Fibroblast of upper back skin (primary cell): Measurements from ENCODE around the gene DCP2.

Experiments used
- DNase-seq: peaks from one replicate; pipeline ENCODE4 v3.0.0-alpha.2; 2013

The DCP2 gene

DNA sequence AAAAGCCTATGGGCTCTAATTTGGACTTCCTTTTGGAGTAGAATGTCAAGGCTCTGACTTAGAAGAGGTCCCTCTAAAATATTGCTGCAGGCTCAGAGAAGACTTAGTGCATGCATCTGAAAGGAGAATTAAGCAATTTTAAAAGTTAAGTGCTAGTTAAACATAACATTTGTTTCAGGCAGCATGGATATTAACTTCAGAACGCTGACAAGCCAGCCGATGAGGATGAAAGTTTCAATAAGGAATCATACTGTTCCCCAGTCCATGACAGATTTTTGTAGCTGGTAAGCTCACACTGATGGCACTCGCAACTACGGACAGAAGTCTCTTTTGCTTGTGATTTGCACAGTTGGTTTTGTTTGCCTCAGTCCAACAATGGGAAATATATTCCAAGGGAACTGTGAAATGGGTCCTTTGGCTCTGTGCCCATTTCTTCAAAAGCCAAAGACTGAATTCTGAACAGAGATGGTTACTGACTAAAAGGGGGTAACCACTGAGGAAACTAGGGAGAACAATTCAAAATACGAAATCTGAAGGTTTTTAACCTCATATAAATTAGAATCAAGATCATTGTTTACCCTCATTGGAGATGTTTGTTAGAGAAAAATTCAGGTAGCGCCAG lies 47.6 kb downstream of the DCP2 start:
- no peak for DNase-seq

DNA sequence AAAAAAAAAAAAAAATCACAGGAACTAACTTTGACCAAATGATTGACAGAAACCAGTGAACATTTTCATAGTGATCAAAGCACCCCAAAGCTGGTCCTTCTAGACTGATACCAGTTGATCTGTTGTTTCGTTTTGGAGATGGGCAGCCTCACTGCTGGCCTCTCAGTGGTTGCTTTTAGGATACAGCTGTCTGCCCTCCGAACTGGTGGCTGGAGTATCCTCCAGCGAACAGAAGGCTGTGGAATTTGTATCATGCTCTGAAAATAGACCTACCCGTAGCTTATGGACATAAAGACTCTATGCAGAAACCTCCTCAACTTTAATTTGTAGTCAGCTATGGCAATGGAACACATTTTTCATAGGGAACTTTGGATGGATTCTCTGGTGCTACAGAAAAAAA lies 49.0 kb downstream of the DCP2 start:
- DNase-seq: no peak

DNA sequence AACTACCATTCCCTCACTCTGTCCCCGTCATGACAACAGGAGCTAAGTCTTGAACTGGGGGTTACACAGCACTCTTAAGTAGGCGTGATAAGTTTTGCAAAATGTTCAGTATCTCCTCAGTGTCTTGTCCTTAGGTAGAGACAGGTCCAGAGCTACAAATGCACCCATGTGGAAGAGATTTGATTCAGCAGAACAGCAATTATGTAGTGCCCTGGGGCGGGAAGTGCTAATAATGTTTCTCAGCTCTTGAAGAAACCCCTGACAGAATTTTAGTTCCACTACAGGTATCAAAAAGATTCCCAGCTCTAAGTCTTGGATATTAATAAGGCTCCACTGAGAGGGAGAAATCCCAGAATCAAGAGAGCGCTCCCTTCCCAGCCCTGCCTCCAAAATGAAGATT lies 49.6 kb downstream of the DCP2 start:
- no peak for DNase-seq

DNA sequence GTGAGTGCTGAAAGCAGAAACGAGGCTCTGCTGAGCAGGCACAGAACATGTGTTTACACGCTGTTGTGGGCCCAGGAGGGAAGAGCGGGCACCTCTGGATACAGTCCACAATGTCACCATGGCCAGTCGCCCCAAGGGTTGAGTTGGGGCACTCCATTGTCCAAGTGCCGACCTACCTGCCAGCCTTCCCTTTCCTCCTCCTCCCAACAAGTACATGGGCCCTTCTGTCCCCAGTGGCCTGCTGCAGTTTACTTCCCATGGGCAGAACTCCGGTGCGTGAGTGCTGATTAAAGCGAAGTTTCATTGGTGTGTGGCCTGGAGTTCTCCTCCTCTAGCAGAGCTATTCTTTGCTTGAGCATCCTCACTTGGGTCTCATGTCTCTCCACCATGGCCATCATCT lies 50.4 kb downstream of the DCP2 start:
- no peak for DNase-seq

DNA sequence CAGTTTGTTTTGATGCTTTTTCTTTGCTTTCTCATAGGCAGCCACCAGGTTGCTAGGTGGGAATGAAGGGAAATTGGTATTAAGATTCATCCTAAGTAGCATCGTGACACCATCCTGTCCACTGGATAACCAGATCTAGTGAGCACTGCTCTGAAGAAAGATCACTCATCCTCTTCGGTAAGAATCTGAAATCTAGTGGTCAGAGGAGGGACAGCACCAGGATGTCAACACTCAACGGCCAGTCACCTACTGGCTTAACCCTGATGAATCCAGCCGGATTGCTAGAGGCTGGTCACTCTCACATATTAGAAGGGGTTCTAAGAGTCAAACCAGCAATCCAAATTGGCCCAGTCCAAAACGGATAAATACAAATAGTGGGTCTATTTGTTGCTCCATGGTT lies 50.8 kb downstream of the DCP2 start:
- DNase-seq: no peak

DNA sequence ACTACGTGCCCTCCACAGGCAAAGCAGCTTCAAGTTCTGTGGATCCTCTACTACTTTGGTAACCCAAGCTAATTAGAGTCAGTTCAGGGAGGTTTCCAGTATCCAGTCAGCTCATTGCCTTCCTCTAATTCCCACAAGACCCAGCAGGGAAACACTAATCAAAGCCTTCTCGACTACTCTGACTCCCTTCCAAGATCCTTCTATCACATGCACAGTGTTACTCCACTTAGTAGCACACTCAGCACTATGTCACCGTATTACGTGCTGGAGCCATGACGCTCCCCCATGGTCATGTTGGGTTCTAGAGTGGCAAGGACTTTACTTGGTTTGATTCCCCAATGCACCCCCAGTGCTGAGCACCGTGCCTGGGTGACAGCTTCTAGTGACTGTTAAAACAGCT lies 53.0 kb downstream of the DCP2 start:
- peak; percentile 56 for DNase-seq

DNA sequence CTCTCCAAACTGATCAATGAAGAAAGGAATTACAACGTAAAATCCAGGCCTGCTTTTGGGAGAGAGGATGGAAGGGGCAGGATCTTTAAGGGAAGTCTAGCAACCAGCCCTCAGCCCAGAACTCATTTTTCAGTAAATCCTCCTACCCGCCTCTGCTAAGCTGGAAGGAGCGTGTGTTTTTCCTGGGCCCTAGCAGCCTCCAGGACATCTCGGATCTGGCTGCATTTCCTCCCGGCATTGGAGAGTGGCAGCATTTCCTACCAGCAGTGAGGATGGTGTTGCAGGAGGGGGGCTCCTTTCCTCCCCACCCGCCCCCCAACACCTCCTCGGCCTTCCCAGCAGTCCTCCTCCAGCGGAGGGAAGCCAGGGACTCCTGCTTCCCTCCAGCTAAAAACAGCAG lies 54.5 kb downstream of the DCP2 start:
- DNase-seq: no peak

DNA sequence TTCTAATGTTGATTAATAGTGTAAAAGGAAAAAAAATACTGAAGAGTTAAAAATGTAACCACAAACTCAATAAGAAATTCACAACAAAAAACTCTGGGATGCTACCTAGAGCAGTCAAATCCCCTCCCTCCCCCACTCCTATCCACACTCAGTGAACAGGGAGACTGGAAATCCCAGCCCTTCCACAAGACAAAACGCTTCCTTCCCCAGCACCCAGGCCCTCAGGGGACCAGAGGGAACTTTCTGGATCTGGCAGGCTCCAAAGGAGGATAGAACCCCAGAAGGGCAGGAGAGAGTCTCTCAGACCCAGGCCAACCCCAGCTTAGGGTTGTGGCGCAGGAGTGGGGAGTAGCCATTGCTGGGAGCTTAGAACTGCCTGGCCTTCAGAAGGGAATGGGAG lies 55.0 kb downstream of the DCP2 start:
- peak; percentile 25 for DNase-seq

DNA sequence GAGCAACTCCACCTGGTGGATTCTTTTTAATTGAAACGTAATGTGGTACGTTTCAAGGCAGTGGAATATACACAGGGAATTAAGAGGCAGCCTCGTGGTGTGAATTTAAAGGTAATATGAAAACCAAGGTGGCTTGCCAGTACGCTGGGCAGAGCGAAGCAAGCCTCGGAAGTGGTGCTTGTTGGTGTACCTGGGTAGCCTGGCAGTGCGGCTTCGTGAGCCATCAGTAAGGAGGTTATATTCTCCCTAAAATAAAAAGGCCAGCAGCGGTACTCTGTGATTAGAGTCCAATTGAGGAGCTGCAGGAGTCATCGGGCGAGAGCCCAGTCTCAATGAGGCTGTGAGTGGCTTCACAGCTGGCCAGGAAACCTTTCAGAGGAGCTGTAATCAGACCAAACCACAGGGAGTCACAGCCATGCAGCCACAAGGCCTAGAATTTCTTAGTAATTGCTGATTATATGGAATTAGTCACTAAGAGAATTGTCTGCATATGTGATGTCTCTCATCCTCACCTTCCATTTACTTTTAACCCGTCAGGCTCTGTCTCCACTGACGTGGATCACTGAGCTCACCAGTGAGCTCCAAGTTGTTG lies 57.7 kb downstream of the DCP2 start:
- DNase-seq: peak; percentile 94

DNA sequence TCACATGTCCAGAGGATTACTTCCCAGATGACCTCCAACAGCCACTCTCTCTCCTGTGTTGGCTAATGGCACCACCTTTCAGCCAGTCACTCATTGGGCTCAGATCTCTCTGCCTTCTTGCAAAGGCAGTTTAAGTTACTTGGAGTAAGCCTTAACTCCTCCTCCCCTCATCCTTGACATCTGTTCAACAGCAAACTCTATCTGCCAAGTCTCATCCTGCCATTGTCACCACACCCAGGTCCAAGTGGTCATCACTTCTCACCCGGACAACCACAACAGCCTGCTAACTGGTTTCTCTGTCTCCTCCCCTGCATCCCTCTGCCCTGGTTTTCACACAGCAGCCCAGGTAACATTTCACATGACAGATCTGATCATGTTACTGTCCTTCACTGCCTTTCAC lies 58.5 kb downstream of the DCP2 start:
- no peak for DNase-seq

DNA sequence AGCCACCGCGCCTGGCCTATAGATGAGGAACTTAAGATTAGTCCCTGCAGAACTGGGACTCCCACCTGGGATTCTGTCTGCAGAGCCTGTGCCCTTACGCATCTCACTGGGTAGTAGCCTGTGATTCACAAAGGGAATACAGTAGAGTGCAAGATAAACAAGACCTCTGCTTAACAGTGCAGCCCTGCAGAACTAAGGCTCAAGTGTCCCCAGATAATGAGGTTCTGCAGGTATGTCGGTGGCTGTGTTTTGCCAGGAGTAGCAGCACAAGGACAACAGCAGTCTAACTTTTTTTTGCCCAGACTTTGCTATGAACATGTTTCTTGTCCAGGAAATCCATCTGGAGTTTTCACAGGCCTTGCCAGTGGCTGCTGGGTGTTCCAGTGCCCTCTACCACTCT lies 59.7 kb downstream of the DCP2 start:
- DNase-seq: no peak

DNA sequence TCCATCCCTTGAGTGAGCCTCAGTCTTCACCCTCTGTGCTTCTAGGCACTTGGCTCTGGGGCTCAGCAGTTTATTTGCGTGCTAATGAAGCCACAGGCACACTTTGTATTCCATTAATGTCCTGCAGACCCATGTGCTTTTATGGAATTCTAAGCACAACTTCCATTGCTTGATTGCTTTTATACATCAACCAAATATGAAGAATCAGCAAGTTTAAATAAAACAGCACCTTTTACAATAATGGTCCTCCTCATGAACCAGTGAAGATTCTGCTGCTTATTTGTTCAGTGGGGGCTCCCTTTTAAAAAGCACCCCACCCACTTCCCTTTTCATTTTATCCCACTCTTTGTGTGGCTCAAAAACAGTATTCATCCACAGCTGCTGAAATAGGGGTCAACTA lies 60.2 kb downstream of the DCP2 start:
- DNase-seq: no peak

DNA sequence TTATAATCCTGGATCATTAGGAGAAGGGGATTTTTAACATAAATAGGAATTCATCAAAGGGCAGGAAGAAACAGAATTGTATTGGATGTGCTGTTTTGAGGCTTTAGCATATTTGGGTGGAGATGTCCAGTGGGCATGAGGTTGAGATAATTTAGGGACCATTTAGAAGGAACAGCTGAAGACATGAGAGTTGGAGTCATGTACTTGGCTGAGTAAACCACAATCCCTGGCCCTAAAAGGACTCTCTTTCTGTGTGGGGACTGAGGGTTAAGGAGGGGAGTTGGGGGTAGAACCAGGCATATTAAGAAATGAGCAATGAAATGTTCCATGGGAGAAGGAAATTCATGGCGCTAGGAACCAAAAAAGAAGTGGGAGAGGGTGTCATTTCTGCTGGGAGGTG lies 61.5 kb downstream of the DCP2 start:
- DNase-seq: no peak

DNA sequence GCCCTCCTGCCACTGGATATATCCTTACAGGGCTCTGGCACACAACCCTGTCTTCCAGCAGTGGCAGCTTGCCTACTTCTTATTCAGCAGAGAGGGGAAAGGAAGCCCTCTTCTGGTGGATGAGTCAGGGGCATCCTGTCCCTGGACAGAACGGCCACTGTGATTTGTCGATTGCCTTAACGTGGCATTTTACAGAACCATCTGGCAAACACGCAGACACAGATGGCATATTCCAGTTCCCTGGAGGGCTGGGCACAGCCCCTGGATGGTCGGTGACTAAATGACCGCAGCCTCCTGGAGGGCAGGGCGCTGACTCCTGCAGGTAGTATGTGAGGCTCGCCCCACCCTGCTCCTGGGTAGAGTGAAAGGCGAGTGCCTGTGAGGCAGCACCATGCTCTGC lies 62.1 kb downstream of the DCP2 start:
- peak; percentile 40 for DNase-seq

DNA sequence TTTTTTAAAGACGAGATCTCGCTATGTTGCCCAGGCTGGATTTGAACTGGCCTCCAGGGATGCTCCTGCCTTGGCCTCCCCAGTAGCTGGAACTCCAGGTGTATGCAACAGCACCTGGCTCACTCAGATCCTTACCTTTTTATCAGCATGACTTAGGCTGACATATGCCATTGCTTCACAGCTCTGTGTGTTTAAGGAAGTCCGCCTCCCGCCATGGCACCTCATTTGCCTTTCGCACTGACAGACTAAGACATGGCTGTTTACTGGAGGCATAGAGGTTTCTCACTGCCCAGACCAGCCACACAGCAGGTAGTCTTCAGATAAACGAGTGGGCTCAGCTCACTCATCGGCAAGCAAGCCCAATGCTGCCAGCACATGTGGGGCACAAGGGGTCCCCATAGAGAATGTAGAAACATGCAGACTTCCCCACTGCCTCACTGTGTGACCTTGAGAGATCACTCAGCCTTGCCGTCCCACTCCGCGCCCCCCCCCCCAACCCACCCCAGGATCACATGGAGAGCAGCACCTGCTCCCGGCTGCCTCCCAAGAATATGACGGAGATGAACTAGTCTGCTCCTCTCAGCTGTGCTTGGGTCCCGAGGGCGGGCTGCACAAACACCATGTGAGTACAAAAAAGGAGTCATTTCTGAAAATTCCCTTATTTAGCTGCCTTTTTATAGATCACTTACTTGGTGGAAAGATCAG lies 62.8 kb downstream of the DCP2 start:
- no peak for DNase-seq

DNA sequence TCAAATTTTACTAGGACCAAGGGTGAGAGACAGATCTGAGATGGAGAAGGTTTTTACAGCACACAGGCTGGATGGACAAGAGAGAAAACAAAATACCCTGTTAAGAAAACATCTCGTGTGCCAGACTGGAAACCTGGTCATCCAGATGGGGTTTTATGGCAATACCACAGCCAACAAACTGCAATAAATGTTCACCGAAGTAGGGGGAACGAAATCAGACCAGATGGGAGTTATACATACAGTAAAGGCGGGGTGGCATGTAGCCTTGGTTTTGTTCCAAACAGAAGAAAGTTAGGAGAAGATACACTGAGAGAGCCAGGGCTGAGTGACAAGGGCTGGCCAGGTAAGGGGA lies 63.3 kb downstream of the DCP2 start:
- no peak for DNase-seq

DNA sequence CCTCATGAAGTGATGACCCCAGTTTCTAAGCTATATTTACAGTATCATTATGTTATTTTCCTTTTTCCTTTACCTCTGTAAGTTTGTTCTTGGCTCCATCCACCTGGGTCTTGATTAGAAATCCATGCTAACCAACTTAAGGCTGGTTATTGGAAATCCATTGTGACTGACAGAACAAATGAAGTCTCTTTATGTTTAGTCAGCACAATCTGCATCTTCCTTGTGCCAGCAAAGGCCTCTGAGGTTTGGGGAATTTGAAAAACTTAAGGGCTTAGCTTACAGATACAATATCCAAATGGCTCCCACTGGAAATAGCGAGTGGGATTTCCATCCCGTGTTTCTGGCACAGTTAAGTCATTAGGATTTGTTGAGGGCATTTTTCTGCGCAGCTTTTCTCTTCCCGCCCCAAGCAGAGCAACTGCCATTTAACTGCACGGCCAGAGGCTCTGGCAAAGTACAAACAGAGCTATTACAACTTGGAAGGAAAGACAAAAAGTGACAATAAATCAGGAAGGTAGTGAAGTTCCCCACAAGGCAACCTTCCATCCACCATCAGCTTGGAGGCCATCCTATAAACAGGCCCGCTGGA lies 64.2 kb downstream of the DCP2 start:
- DNase-seq: no peak

DNA sequence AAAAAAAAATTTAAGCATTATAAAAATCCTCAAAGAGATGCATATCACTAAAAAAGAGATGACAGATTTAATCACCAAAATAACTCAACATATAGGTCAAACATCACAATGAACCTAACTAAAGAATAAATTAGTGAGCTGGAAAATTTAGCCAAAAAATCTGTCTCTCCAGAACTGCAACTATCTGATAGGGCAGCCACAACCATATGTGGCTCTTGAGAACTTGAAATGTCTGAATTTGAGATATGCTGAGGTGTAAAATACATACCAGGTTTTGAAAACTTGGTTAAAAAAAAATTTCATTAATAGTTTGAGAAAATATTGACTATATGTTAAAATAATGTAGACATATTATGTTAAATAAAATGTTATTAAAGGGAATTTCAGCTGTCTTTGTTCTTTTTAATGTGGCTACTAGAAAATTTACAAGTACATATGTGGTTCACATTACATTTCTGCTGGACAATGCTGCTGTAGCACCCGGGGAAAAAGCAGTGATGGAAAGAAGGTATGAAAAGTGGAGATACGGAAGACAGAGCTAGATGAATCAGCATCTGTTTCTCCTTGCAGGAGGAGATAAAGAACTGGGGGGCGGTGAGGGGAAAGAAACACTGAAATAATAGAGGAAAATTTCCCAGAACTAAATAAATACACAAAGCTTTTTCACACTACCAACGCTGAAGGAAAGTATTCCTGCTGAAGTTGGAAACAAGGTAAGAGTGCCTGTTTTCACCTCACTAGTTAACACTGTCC lies 66.1 kb downstream of the DCP2 start:
- DNase-seq: no peak

DNA sequence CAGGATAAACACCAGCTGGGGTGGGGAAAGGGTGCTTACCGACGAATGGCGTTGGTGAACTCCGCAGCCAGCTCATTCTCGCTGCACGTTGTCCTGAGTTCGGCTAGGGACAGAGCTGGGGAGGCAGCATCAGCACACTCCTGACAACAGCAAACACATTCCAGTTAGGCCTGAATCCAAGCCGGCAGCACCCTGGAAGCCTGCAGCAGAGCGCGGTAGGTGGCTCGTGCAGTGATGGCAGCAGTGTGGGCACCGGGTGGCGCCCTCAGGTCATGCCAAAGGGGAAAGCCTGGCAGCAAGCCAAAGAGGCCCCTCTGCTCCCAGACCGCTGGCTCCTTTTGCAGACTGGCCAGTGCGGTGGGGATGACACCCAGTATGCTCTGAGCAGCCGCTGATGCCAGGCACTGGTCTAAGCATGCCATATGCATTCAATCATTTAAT lies 66.9 kb downstream of the DCP2 start:
- DNase-seq: no peak

DNA sequence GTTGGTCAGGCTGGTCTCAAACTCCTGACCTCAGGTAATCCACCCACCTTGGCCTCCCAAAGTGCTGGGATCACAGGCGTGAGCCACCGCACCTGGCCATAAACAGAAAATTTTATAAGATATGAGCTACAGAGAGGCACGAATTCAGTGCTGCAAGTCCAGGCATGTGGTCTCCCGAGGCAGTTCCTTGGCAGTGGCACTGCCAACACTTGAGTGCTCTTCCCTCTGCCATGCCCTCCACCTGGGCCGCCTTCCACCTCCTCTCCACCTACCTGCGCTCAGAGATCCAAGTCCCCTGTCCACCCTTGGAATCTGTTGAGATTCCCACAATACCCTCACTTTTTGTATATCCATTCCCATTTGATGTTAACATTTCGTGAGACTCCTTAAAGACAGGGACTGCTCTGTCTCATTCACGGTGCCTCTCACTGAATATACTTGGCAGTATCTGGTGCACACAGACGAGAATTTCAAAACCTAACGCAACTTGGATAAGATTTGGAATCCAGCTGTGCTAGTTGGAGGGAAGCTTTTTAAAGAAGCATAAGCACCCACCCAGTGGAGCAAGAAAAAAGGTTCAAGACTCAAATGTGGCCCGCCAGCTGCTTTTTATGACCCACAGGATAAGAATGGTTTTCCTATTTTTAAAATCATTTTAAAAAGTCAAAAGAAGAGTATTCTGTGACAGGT lies 68.3 kb downstream of the DCP2 start:
- DNase-seq: no peak

DNA sequence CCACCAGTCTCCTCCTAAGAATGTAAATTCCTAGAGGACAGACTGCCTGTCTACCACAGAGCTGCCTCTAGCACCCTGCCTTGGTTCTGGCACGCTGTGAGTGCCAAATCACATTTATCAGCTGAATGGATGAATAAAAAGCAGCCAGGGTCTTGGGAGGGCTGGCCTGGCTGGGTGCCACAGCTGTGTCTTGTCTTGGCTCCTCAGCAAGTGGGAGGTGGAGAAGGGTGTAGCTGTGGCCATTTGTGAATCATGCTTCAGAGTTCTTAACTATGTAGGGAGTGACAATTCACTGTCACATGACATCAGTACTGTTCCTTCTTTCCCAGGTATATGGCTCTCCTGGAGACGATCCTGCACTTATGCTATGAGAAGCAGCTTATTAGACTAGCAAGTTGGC lies 70.6 kb downstream of the DCP2 start:
- DNase-seq: peak; percentile 56

DNA sequence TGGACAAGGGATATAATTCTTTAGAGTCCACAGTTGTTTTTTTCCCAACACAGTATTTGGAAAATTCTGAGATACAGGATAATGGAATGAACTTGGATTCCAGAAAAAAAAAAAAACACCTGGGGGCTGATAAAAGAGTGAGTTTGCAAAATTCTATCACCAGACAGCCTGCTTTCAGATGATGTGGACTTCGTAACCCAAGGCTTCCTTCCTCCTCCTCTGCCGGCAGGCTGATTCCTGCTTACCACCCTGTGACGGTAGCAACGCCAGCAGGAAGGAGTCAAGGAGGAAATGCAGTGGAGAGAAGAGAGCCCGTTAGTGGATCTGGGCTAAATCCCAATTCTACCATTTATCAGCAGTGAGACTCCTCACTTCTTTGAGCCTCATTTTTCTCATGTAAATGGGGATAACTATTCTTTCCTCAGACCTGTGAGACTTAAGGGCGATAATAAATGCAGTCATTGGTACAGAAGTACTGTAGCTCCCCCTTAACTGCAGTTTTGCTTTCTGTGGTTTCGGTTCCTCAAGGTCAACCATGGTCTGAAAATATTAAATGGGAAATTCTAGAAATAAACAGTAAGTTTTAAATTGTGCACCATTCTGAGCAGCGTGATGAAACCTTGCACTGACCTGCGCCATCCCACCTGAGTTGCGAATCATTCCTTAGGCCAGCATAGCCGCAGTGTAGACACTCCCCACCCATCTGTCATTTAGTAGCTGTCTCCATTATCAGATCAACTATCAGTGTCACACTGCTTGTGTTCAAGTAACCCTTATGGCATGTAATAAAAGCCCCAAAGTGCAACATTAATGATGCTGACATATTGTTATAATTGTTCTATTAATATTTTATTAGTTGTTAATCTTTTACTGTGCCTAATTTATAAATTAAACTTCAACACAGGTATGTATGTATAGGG lies 71.4 kb downstream of the DCP2 start:
- no peak for DNase-seq
